ENCODE results near the gene DEFB126.
"Not testable (repeated sequence)": the region's sequence is repeated elsewhere in the genome, so short reads cannot be mapped to it uniquely, and the experiment has no call there.

DEFB126 gene

GRCh38 chr20:142290-142689 is at the start of gene DEFB126:
Gene DEFB126, plus strand, starts transcription at chr20:142590. Its CDS starts 39 bp downstream, at chr20:142629.
- DNase-seq (ENCODE audit: low spot score) (no peak), FAIRE-seq (no peak)

- DNase-seq (ENCODE audit: low spot score) (no peak), FAIRE-seq (no peak)
Measured at GRCh38 chr20:93641-94040, 48.7 kb upstream of the DEFB126 start.

GRCh38 chr20:95215-95614 is 47.2 kb upstream of the DEFB126 start:
- FAIRE-seq (no peak), DNase-seq (ENCODE audit: low spot score) (no peak)

GRCh38 chr20:97691-98090 is 44.7 kb upstream of the DEFB126 start:
- FAIRE-seq; DNase-seq (ENCODE audit: low spot score): not testable (repeated sequence)

GRCh38 chr20:101975-102374 is 40.4 kb upstream of the DEFB126 start:
- FAIRE-seq (no peak), DNase-seq (ENCODE audit: low spot score) (no peak)

- DNase-seq (ENCODE audit: low spot score) (no peak), FAIRE-seq (no peak)
Measured at GRCh38 chr20:103456-103855, 38.9 kb upstream of the DEFB126 start.

- FAIRE-seq (no peak), DNase-seq (ENCODE audit: low spot score) (no peak)
Measured at GRCh38 chr20:112396-112795, 30.0 kb upstream of the DEFB126 start.

GRCh38 chr20:117518-117917 is 24.9 kb upstream of the DEFB126 start:
- DNase-seq (ENCODE audit: low spot score) = no peak
- no peak for FAIRE-seq

- not testable (repeated sequence) for FAIRE-seq; DNase-seq (ENCODE audit: low spot score)
Measured at GRCh38 chr20:129786-130323, 12.5 kb upstream of the DEFB126 start.

- no peak for FAIRE-seq
Measured at GRCh38 chr20:137668-138490, 4.5 kb upstream of the DEFB126 start.

GRCh38 chr20:145877-146276 is 3.5 kb downstream of the DEFB126 start:
- no peak for FAIRE-seq

More at GRCh38 chr20:137668-138490, 4.5 kb upstream of the DEFB126 start:
- DNase-seq (ENCODE audit: low spot score) = no peak

GRCh38 chr20:152131-152530 is 9.7 kb downstream of the DEFB126 start:
- DNase-seq (ENCODE audit: low spot score) (no peak), FAIRE-seq (no peak)

More at GRCh38 chr20:145877-146276, 3.5 kb downstream of the DEFB126 start:
- no peak for DNase-seq (ENCODE audit: low spot score)

GRCh38 chr20:157154-157553 is 14.8 kb downstream of the DEFB126 start, which contains the start of gene DEFB127:
Gene DEFB127, plus strand, starts transcription at chr20:157454. Its CDS starts 91 bp downstream, at chr20:157545.
- no peak for FAIRE-seq
- no peak for DNase-seq (ENCODE audit: low spot score)

- FAIRE-seq = no peak
Measured at GRCh38 chr20:164618-165017, 22.2 kb downstream of the DEFB126 start.

GRCh38 chr20:168876-169275 is 26.5 kb downstream of the DEFB126 start:
- DNase-seq (ENCODE audit: low spot score) = no peak
- FAIRE-seq = no peak

More at GRCh38 chr20:164618-165017, 22.2 kb downstream of the DEFB126 start:
- no peak for DNase-seq (ENCODE audit: low spot score)

GRCh38 chr20:184288-184687 is 41.9 kb downstream of the DEFB126 start:
- DNase-seq (ENCODE audit: low spot score) = no peak
- no peak for FAIRE-seq

- FAIRE-seq (no peak), DNase-seq (ENCODE audit: low spot score) (no peak)
Measured at GRCh38 chr20:187733-188132, 45.3 kb downstream of the DEFB126 start.

GRCh38 chr20:189611-190010 is 47.2 kb downstream of the DEFB126 start, which contains the start of gene DEFB128:
Gene DEFB128, minus strand, starts transcription at chr20:189711. Its CDS starts 88 bp downstream, at chr20:189623.
- no peak for DNase-seq (ENCODE audit: low spot score)
- FAIRE-seq = no peak

All from RCC 7860 (cell line).